GM12878 (cell line): ENCODE data around the gene MAD1L1. TPM values are rescaled to one million over a fixed set of nuclear protein-coding genes. Genes with fewer than 3 reads are reported as not detected.

Experiments used
- ATAC-seq: fragments of 200-7000 bp; cut with Tn5 transposase; 3 replicates; pipeline ENCODE4 v1.9.1; 2020; ENCODE audit warnings: mild to moderate bottlenecking, moderate library complexity
- BruUV-seq: library from RNA; stranded (reverse); fragments of 400-500 nt; replicated peaks from 2 replicates; lab custom pipeline; 2021; lab: Mats Ljungman, UMichigan
- CTCF ChIA-PET: fragments of 300-600 bp; sonication (Branson Sonifier 250); formaldehyde crosslinking; extraction: SDS; loops from one replicate; lab custom pipeline; 2021; ENCODE audit warnings: inconsistent platforms; lab: Yijun Ruan, JAX
- POLR2A ChIA-PET: fragments of 350-600 bp; formaldehyde crosslinking; extraction: SDS; loops from one replicate; lab custom pipeline; 2021; ENCODE audit warnings: inconsistent platforms; lab: Charles Lee
- RAD21 ChIA-PET: fragments of 300-600 bp; sonication (Branson Sonifier 250); formaldehyde crosslinking; loops from one replicate; lab custom pipeline; 2023; ENCODE audit warnings: antibody characterized with exemption; ENCODE audit not compliant: unreplicated experiment; lab: Charles Lee
- SMC1A ChIA-PET: fragments of 300-600 bp; sonication (Branson Sonifier 250); formaldehyde crosslinking; loops from one replicate; lab custom pipeline; 2023; ENCODE audit not compliant: unreplicated experiment, uncharacterized antibody; lab: Charles Lee
- DNase-seq: peaks from one replicate; pipeline ENCODE4 v3.0.0-alpha.2; 2011; ENCODE audit warnings: low read depth, low spot score
- FAIRE-seq: peaks from 3 replicates; lab custom pipeline; 2011; peaks lifted over from hg19 to GRCh38; lab: Jason Lieb, UNC
- H2AFZ ChIP-seq: 2 replicates; pipeline ENCODE4 v1.6.0; 2011; ENCODE audit warnings: low read depth, low read length, control low read depth; ENCODE audit not compliant: control insufficient read depth
- H3K27ac ChIP-seq: 2 replicates; pipeline ENCODE4 v1.5.1; 2011; ENCODE audit warnings: control low read depth; ENCODE audit not compliant: control insufficient read depth, insufficient read depth
- H3K27me3 ChIP-seq, 2 experiments: replicated peaks in 1 of 2; 2 replicates each; pipeline versions ENCODE4 v1.6.0 to v1.6.1; 2011; ENCODE audit warnings: low read length in 1 of 2; ENCODE audit not compliant: control insufficient read depth in 2 of 2, insufficient read depth in 2 of 2
- H3K36me3 ChIP-seq, 2 experiments: 2 replicates each; pipeline ENCODE4 v1.5.1; 2011; ENCODE audit warnings: low read length in 1 of 2; ENCODE audit not compliant: control insufficient read depth in 2 of 2, insufficient read depth in 2 of 2
- H3K4me1 ChIP-seq: 2 replicates; pipeline ENCODE4 v1.6.1; 2011; ENCODE audit warnings: mild to moderate bottlenecking, low read length, moderate library complexity, mixed read lengths; ENCODE audit not compliant: control insufficient read depth, insufficient read depth
- H3K4me2 ChIP-seq: 2 replicates; pipeline ENCODE4 v1.6.0; 2011; ENCODE audit warnings: control low read depth; ENCODE audit not compliant: control insufficient read depth, insufficient read depth
- H3K4me3 ChIP-seq: fragments of 200-600 bp; sonication (generic); 2 replicates; pipeline ENCODE4 v1.5.1; 2016
- H3K79me2 ChIP-seq: 2 replicates; pipeline ENCODE4 v1.6.0; 2011; ENCODE audit warnings: low read length; ENCODE audit not compliant: control insufficient read depth, insufficient read depth
- H3K9ac ChIP-seq: 2 replicates; pipeline ENCODE4 v1.8.0; 2011; ENCODE audit warnings: low read length, control low read depth, mixed read lengths; ENCODE audit not compliant: control insufficient read depth, insufficient read depth
- H3K9me3 ChIP-seq: replicated peaks from 3 replicates; pipeline ENCODE4 v1.5.1; 2011; ENCODE audit warnings: mild to moderate bottlenecking, low read length; ENCODE audit not compliant: control insufficient read depth, insufficient read depth
- H4K20me1 ChIP-seq: 2 replicates; pipeline ENCODE4 v1.6.0; 2011; ENCODE audit not compliant: control insufficient read depth, insufficient read depth
- GATAD2B ChIP-seq: fragments of 450-650 bp; conservative IDR thresholded peaks from 2 replicates; pipeline ENCODE4 v1.6.1; 2017; ENCODE audit warnings: low read depth, mild to moderate bottlenecking, moderate library complexity
- NBN ChIP-seq: fragments of 450-650 bp; IDR thresholded peaks from 2 replicates; pipeline ENCODE4 v1.6.1; 2016
- SMAD5 ChIP-seq: IDR thresholded peaks from 2 replicates; pipeline ENCODE4 v1.6.1; 2016; ENCODE audit warnings: antibody characterized with exemption, low read depth
- WGBS: methylation state at CpG from one replicate; pipeline ENCODE4 v1.1.6; 2016; ENCODE audit warnings: low lambda C conversion rate; ENCODE audit not compliant: insufficient replicate concordance, insufficient coverage; ENCODE audit errors: missing lambda C conversion rate; 5-methylcytosine and 5-hydroxymethylcytosine counted together
- in situ Hi-C: fragments of 300-500 bp; cut with MboI; formaldehyde crosslinking; loops from 9 replicates; pipeline ENCODE4 v1.14.3; 2018; ENCODE audit warnings: mixed read lengths
- intact Hi-C: fragments of 100-400 bp; cut with micrococcal nuclease; formaldehyde crosslinking; loops from one replicate; pipeline ENCODE4 v1.14.2; 2022; ENCODE audit not compliant: unreplicated experiment
- polyA plus RNA-seq, 11 experiments: library from polyadenylated mRNA; depleted of rRNA in 4 of 11; unstranded in 6 of 11; stranded (reverse) in 5 of 11; fragments of >200 nt; fragmentation: Nextera tagmentation in 4 of 11; fragmentation: Illumina TruSeq in 1 of 11; extraction: Ambion mirVana in 4 of 11; extraction: Trizol in 1 of 11; gene quantifications; 1 replicate in 1 of 11; 2 replicates in 10 of 11; pipeline versions ENCODE4 v1.2.1 to v1.2.3, GENCODE V29; 2011 to 2016; ENCODE audit warnings: inconsistent platforms in 2 of 11, missing spikeins in 2 of 11, low read depth in 1 of 11
- total RNA-seq, 4 experiments: library from RNA; depleted of rRNA in 3 of 4; stranded (reverse); fragments of >200 nt in 3 of 4; fragmentation: Illumina TruSeq in 1 of 4; extraction: Trizol in 1 of 4; gene quantifications; 2 replicates each; pipeline versions ENCODE4 v1.2.1 to v1.2.3, GENCODE V29; 2013 to 2021

The MAD1L1 gene
- total and polyA plus RNA-seq, 10 of the 15 experiments (the other 5 are each of a cell fraction or from before 2014, with no cell fraction given): 2.2 to 76.8 (median 38.3) TPM

GRCh38 chr7:2210551-2211258 is 22.0 kb downstream of the MAD1L1 start:
- ChIA-PET RAD21 (interaction anchor here (1.5 kb wide), 1 partner anchor 28 kb away, joined by 8 read pairs; no protein-coding TSS in a partner anchor), SMC1A (interaction anchor here (0.9 to 2.3 kb wide), 7 partner anchors 16 to 145 kb away, joined by 3 to 10 read pairs (median 4); no protein-coding TSS in a partner anchor), CTCF (interaction anchor here (1.5 to 5.3 kb wide), 5 partner anchors 15 to 706 kb away, joined by 3 to 45 read pairs (median 22); no protein-coding TSS in a partner anchor), POLR2A (no interaction called here)
- no peaks in the 10 kb centered on the region for H3K9me3 ChIP-seq
- DNase-seq (no peak), FAIRE-seq (no peak), ATAC-seq (no peak)
- H3K36me3 ChIP-seq: peaks cover 20 to 39% of the 10 kb centered on the region in 2 experiments
- H3K27ac ChIP-seq: no peak overlapping the region
- peaks cover 3% of the 10 kb centered on the region for H3K79me2 ChIP-seq
- no peaks in the 10 kb centered on the region for H3K27me3 ChIP-seq
- no peak overlapping the region for H3K4me2 ChIP-seq
- WGBS: 93% methylated on average over 30 of the region's 30 CpGs
- H3K4me1 ChIP-seq: peaks cover 11% of the 10 kb centered on the region
- intact Hi-C loops (no loop called here), in situ Hi-C loops (loop anchor here (5.0 to 10.0 kb wide), 2 partner anchors 546 to 638 kb away; partner anchors contain the start of gene PSMG3)
- no peak overlapping the region for H3K4me3 ChIP-seq
- no peaks in the 10 kb centered on the region for H4K20me1 ChIP-seq
- no peak overlapping the region for H3K9ac ChIP-seq
- no TSS peak for BruUV-seq
- H2AFZ ChIP-seq: no peak overlapping the region
- TF ChIP-seq SMAD5: no peak

- SMC1A ChIA-PET: interaction anchor here (0.8 to 2.3 kb wide), 8 partner anchors 15 to 172 kb away, joined by 3 to 10 read pairs (median 4); no protein-coding TSS in a partner anchor
- no peaks in the 10 kb centered on the region for H3K9me3 ChIP-seq
- H3K9ac ChIP-seq: no peak overlapping the region
- H3K27ac ChIP-seq: peak overlapping the region; percentile 45; the same call in 1 of the 2 replicates
- H3K4me2 ChIP-seq: no peak overlapping the region; the same call in 1 of the 2 replicates
- H3K79me2 ChIP-seq: peaks cover 3% of the 10 kb centered on the region
- peaks cover 11% of the 10 kb centered on the region for H3K4me1 ChIP-seq
- CTCF ChIA-PET: interaction anchor here (0.8 to 5.3 kb wide), 17 partner anchors 9 to 705 kb away, joined by 3 to 45 read pairs (median 4); no protein-coding TSS in a partner anchor
- no peaks in the 10 kb centered on the region for H4K20me1 ChIP-seq
- H3K27me3 ChIP-seq: no peaks in the 10 kb centered on the region
- no TSS peak for BruUV-seq
- WGBS: 51% methylated on average over 8 of the region's 8 CpGs
- POLR2A ChIA-PET: interaction anchor here (0.9 to 1.0 kb wide), 2 partner anchors 28 to 110 kb away, joined by 3 to 5 read pairs; no protein-coding TSS in a partner anchor
- TF ChIP-seq GATAD2B: no peak
- 0 out of 2 replicates have a peak, but pooled peaks have one; percentile 9 for TF ChIP-seq NBN
- FAIRE-seq (no peak), ATAC-seq (peak; percentile 58), DNase-seq (no peak)
- RAD21 ChIA-PET: interaction anchor here (0.6 to 2.5 kb wide), 13 partner anchors 15 to 629 kb away, joined by 3 to 23 read pairs (median 4); partner anchors contain the start of gene EIF3B
- H3K36me3 ChIP-seq: peaks cover 16 to 38% of the 10 kb centered on the region in 2 experiments
- intact Hi-C loops: loop anchor here (1.0 to 10.0 kb wide), 4 partner anchors 138 to 631 kb away; no protein-coding TSS in a partner anchor
- in situ Hi-C loops: loop anchor here (5.0 to 10.0 kb wide), 2 partner anchors 545 to 638 kb away; partner anchors contain the start of gene PSMG3
- H3K4me3 ChIP-seq: no peak overlapping the region
- H2AFZ ChIP-seq: no peak overlapping the region
These were observed 22.8 kb downstream of the MAD1L1 start for GRCh38 chr7:2209961-2210323.
